Measurements from ENCODE around the gene DHRSX. TPM values are rescaled to one million over a fixed set of nuclear protein-coding genes. Genes with fewer than 3 reads are reported as not detected.

DHRSX gene
- total and polyA plus RNA-seq, 2 donors from 2014 or later = 26.4 to 30.0 TPM

- H3K4me1 ChIP-seq (ENCODE audit: control insufficient read depth in 2 of 3, insufficient read depth in 2 of 3, low read depth in 1 of 3, low read length in 3 of 3) = no peaks in the 10 kb centered on the region
- H3K36me3 ChIP-seq (ENCODE audit: control insufficient read depth in 2 of 3, insufficient read depth in 3 of 3, low read length in 3 of 3) = no peaks in the 10 kb centered on the region
- no peak for TF ChIP-seq CTCF (IDR thresholded peaks at IDR 0.05; ENCODE audit: borderline replicate concordance, extremely low read depth, insufficient read depth)
- no peak overlapping the region for H3K9ac ChIP-seq (ENCODE audit: low read length in 3 of 3)
- H3K4me3 ChIP-seq (ENCODE audit: low read length in 3 of 3) = no peak overlapping the region
- H3K27ac ChIP-seq (ENCODE audit: low read depth in 2 of 2, low read length in 2 of 2) = no peak overlapping the region
- H3K27me3 ChIP-seq (ENCODE audit: control insufficient read depth, insufficient read depth, low read length) = no peaks in the 10 kb centered on the region
- DNase-seq (no peak), FAIRE-seq (no peak)
- intact Hi-C loops (cut with DNase I) = no loop called here
- peaks cover 0 to 6% (median 0%) of the 10 kb centered on the region in 3 donors for H3K9me3 ChIP-seq (ENCODE audit: control insufficient read depth in 2 of 3, insufficient read depth in 1 of 3, low read length in 3 of 3)
Observed at GRCh38 chrX:2184089-2184488, 316.7 kb downstream of the DHRSX start.

DNA sequence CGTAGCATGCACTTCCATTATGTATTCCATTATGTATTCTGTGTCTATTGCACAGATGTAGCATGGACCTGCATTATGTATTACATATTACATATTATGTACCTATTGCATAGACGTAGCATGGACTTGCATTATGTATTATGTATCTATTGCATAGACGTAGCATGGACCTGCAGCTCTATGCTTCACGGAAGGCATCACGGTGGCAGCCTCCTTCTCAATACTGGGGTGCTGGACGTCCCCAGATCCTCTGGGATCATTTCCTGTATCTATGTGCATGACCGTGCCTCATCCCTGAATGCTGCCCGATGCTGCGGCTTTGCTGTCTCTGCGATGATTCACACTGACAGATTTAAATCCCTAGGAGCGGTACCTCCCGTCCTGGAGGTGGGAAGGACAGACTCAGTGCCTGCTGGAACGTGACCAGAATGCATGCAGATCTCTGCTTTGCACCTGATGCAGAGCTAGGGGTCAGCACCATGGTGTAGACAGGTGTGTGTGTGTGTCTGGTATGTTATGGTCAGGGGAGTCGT is 317.5 kb downstream of the DHRSX start:
- no peak for DNase-seq
- Histone ChIP-seq H3K27me3 (ENCODE audit: control insufficient read depth, insufficient read depth, low read length) (no peaks in the 10 kb centered on the region), H3K27ac (ENCODE audit: low read depth in 2 of 2, low read length in 2 of 2) (no peak overlapping the region), H3K9ac (ENCODE audit: low read length in 3 of 3) (no peak overlapping the region), H3K9me3 (ENCODE audit: control insufficient read depth in 2 of 3, insufficient read depth in 1 of 3, low read length in 3 of 3) (peaks cover 0 to 6% (median 0%) of the 10 kb centered on the region in 3 donors), H3K4me1 (ENCODE audit: control insufficient read depth in 2 of 3, insufficient read depth in 2 of 3, low read depth in 1 of 3, low read length in 3 of 3) (no peaks in the 10 kb centered on the region), H3K36me3 (ENCODE audit: control insufficient read depth in 2 of 3, insufficient read depth in 3 of 3, low read length in 3 of 3) (no peaks in the 10 kb centered on the region), H3K4me3 (ENCODE audit: low read length in 3 of 3) (no peak overlapping the region)
- no peak for FAIRE-seq
- intact Hi-C loops (cut with DNase I) = no loop called here
- TF ChIP-seq CTCF (IDR thresholded peaks at IDR 0.05; ENCODE audit: borderline replicate concordance, extremely low read depth, insufficient read depth) = no peak

DNA sequence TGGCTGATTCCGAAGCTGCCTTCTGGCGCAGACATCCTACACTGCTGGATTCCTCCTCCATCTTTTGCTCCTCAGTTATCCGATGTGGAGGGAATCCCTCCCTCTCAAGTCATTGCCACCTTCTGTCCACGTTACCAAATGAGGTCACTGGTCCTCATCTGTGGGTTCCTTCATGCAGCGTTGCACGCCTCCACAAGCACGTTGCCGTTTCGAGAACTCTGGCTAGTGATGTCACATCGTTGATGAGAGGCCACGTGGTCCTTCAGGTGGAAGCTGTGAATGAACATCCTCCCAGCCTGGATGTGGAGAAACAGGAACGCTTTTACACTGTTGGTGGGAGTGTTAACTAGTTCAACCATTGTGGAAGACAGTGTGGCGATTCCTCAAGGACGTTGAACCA is 323.2 kb downstream of the DHRSX start:
- FAIRE-seq = no peak
- H3K9ac ChIP-seq (ENCODE audit: low read length in 3 of 3) = no peak overlapping the region
- intact Hi-C loops (cut with DNase I) = no loop called here

More for the DNA sequence above, 323.2 kb downstream of the DHRSX start:
- Histone ChIP-seq H3K9me3 (ENCODE audit: control insufficient read depth in 2 of 3, insufficient read depth in 1 of 3, low read length in 3 of 3) (no peaks in the 10 kb centered on the region), H3K27ac (ENCODE audit: low read depth in 2 of 2, low read length in 2 of 2) (no peak overlapping the region), H3K27me3 (ENCODE audit: control insufficient read depth, insufficient read depth, low read length) (no peaks in the 10 kb centered on the region), H3K36me3 (ENCODE audit: control insufficient read depth in 2 of 3, insufficient read depth in 3 of 3, low read length in 3 of 3) (no peaks in the 10 kb centered on the region), H3K4me1 (ENCODE audit: control insufficient read depth in 2 of 3, insufficient read depth in 2 of 3, low read depth in 1 of 3, low read length in 3 of 3) (peaks cover 0 to 2% (median 0%) of the 10 kb centered on the region in 3 donors), H3K4me3 (ENCODE audit: low read length in 3 of 3) (no peak overlapping the region)
- no peak for DNase-seq
- TF ChIP-seq CTCF (IDR thresholded peaks at IDR 0.05; ENCODE audit: borderline replicate concordance, extremely low read depth, insufficient read depth) = no peak
